ENCODE measurements around the gene SBF2.
"Not testable (repeated sequence)": the region's sequence is repeated elsewhere in the genome, so short reads cannot be mapped to it uniquely, and the experiment has no call there.

SBF2 gene

DNA sequence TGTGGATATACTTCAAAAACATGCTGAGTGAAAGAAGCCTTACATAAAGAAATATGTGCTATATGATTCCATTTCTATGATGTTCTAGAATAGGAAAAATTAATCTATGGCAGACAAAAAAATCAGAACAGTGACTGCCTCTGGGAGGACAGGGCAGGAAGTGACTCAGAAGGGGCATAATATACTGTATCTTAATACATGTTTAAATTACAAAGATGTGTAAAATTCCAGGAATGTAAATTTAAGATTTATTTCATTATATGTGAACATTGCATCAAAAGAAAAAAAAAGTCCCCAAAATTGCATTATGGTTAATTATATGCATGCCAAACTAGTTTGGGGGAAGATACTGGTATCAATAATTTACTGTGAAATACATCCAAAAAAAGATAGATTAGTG is 32.2 kb downstream of the SBF2 start:
- no peak for DNase-seq

DNA sequence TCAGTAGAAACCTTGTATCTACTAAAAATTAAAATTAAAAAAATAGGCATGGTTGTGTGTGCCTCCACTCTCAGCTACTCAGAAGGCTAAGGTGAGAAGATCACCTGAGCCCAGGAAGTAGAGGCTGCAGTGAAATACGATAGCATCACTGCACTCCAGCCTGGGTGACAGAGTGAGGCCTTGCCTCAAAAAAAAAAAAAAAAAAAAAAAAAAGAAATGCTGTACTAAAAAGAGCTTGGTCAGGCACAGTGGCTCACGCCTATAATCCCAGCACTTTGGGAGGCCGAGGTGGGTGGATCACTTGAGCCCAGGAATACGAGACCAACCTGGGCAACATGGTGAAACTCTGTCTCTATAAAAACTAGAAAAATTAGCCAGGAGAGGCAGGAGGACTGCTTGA is 36.5 kb downstream of the SBF2 start:
- no peak for DNase-seq

DNA sequence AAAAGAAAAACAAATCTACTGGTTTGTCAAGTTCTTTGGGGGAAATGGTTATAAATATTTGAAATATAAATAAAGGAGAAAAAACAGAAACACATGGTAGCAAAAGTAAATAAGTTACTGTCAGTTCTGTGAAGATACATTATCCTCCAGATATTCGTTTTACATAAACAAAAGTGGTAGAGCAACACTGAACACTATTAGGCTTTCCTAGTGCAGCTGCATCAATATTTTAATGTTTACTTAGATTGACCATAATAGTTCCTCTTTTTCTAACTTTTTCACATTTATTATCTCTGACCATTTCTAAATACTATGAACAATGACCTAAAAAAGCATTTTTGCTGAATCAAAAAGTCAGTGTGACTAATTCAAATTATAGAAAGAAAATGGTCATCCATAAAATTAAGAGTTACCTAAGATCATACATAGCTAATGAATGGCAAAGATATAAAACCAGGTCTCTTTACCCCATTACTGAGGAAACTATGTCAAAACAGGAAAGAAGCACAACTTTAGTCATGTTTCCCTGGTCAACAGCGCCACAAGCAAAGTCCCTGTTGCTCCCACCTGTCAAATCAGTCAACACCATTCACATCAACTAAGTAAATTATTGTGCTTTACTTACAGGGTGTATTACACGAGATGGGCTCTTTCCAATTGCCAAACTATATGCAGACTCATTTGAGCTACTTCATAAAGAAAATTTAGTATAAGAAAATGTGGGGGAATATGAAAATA is 38.5 kb downstream of the SBF2 start:
- DNase-seq = no peak

DNA sequence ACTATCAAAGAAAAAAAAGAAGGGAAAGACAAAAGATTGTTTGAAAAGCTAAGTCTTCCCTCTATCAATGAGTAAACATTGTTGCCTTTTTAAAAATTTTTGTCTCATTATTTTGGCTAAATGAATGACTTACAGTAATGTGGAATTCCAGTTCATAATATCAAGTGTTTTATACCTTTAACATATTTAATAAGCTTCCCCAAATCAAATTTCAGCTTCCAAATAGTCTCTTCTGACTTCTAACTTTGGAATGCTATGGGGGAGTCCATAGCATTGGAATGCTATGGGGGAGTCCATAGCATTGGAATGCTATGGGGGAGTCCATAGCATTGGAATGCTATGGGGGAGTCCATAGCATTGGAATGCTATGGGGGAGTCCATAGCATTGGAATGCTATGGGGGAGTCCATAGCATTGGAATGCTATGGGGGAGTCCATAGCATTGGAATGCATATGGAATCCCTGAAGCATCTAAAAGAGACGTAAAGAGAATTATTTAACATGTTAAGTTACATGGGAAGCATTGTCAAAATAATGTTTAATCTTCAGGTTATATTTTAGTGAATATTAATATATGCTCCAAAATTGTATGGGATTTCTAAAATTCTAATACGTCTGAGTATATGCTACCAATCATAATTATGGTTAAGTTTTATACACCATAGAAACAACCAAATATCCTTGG is 44.4 kb downstream of the SBF2 start:
- DNase-seq = not testable (repeated sequence)

DNA sequence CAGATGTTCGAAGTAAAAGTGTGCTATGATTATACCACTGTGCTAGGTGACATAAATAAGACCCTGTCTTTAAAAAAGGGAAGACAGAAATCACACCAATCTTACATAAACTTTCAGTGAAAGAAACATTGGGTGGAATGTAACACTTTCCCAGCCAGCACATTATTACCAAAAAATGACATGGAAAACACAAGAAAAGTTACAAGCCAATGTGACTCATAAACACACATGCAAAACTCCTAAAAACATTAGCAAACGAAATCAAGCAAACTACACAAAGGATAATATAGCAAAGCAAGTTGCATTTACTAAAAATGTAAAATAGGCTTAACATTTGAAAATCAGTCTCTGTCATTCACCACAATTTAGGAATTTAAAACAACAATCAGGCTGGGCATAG is 47.0 kb downstream of the SBF2 start:
- DNase-seq = no peak

DNA sequence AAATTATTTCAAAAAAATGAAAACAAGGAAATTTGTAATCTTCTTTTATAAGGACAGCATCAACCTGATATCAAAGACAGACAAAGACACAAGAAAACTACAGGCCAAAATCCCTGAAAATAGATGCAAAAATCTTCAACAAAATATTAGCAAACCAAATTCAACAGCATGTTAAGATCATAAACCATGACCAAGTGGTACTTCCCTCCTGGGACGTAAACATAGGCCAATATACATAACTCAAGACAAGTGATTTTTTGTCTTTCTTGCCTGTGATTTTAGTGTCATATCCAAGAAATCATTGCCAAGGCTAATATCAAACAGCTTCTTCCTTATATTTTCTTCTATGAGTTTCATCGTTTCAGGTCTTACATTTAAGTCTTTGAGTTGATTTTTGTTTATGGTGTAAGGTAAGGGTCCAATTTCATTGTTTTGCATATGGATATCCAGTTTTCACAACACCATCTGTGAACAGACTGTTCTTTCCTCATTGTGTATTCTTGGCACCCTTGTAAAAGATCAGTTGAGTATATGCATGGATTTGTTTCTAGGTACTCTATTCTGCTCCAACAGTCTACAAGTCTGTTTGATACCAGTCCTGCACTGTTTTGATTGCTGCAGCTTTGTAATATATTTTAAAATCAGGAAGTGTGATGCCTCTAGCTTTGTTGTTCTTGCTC is 50.0 kb downstream of the SBF2 start:
- no peak for DNase-seq

DNA sequence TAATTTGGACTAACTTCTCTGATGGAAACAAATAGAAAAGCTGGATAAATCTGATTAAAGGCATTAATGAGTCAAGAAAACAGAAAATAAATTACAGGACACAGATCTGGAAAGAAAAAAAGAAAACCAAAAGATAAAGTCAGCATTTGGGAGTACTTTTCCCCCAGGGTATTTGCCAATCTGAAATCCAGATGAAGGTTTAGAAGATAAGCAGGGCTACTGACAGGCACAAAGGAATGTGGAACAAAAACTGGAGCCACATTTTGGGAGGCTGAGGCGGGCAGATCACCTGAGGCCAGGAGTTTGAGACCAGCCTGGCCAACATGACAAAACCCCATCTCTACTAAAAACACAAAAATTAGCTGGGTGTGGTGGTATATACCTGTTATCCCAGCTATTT is 57.2 kb downstream of the SBF2 start:
- DNase-seq = no peak

DNA sequence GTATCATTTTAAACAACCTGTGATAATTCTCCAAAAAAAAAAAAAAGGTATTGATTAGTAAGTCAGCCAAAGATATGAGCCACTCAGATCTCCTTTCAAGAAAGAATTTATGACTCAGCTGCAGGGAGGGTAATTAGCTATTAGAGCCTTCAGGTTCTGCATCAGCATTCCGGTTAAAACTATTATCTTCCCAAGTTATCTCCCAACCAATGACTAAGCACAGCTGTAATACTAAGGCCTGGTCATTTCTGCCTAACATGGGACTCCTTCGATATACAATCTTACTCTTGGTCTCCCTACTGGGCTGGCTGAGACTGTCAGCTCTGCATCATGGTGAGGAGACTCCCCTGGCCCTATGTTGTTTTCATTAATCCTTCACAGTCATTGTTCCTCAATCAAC is 60.4 kb downstream of the SBF2 start:
- DNase-seq = no peak

DNA sequence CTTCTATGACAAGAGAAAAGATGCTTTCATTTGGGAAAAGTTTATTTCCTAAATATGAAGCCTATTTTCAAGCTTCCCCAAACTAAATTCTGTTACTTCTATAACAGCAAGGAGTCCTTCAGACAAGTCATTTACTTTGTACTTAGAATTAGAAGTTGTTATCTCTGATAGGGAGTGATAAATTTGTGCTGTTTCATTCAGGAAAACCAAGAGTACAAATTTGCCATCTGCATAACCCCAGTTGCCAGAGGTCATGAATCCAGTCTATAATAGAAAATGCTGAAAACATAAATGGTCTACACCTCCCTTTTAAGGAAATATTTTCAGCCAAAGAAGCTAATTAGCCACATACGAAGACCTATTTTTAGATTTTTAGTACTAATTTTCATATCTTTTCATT is 61.3 kb downstream of the SBF2 start:
- no peak for DNase-seq

DNA sequence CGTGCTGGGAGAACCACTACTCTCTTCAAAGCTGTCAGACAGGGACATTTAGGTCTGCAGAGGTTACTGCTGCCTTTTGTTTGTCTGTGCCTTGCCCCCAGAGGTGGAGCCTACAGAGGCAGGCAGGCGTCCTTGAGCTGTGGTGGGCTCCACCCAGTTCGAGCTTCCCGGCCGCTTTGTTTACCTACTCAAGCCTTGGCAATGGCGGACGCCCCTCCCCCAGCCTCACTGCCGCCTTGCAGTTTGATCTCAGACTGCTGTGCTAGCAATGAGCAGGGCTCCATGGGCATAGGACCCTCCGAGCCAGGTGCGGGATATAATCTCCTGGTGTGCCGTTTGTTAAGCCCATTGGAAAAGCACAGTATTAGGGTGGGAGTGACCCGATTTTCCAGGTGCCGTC is 62.2 kb downstream of the SBF2 start:
- DNase-seq = not testable (repeated sequence)

DNA sequence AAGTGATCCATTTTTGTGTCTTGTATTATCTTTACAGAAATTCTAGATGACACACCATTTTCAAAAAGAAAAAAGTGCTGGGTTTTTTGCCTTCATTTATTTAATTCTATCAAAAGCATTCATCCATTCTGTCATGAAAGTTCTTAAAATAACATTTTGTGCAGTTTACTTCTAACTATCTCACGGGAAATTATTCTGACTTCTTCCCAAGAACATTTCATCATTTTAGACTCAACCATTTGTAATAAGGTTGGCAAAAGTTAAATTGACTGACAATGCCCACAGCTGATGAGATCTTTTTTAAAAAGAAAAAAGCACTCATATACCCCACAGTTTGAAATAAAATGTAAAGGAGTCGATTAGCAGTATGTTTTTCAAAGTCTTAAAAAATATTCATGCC is 68.5 kb downstream of the SBF2 start:
- no peak for DNase-seq

DNA sequence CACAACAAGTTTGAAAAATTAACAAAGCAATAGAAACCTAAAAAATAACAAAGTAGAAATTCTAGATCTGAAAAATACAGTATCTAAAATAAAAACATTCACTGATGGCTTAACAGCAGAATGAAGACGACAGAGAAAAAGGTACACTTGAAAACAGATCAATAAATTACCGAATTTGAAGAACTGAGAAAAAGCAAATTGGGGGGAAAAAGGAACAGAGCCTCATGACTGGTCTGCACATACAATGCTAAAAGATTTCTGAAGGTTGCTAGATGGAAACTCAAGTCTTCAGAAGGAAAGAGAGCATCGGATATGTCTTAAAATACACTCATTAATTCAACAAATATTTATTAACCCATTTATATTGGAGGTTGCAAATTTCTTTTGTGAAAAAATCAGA is 71.6 kb downstream of the SBF2 start:
- DNase-seq = no peak

DNA sequence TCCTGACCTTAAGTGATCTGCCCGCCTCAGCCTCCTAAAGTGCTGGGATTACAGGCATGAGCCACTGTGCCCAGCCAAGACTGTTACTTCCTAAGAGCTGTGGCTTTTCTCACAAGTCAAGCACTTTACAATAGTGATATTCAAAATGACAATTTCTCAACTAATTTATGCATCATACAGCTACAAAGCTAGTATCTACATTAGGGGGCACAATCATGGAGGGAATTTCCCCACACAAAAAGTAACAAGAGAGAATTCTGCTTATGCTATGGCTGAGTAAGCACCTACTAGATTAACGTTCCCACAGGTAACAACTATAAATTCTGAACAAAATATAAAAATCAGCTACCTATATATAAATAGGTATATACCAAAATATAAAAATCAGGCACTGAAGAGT is 72.7 kb downstream of the SBF2 start:
- DNase-seq = no peak

DNA sequence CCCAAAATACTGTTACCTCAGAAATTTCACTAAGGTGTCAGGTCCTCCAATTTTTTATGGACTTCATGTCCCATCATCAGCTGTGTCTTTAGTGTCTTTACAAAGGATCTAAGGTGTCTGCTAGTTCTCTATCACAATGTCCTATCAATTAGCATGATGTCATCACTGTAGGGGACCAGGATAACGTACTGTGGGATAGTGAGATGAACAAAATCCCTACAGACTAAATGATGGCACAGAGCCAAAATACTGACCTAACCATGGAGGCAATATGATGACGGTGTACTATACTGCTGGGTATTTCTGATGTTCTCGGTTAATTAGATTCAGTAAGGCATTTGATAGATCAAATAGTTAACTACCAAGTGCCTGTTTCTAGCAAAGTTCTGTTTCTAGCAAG is 82.5 kb downstream of the SBF2 start:
- no peak for DNase-seq

DNA sequence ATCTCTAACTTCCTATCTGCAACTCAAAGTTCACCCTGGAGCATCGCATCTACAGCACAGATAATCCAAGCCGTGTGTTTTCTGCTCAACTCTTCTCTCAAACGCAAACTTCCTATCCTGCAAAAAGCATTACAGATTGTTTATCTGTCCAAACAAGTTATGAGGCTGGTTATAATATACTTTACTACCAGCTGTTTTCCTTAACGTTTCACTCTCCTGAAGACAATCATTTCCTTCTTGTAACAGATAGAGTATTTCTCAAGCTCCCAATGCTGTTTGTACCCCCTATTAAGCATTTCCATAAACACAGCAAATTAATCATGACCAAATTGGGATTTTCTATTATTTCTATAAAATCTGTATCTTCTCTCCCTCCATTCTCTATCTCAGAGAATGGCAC is 84.7 kb downstream of the SBF2 start:
- no peak for DNase-seq

DNA sequence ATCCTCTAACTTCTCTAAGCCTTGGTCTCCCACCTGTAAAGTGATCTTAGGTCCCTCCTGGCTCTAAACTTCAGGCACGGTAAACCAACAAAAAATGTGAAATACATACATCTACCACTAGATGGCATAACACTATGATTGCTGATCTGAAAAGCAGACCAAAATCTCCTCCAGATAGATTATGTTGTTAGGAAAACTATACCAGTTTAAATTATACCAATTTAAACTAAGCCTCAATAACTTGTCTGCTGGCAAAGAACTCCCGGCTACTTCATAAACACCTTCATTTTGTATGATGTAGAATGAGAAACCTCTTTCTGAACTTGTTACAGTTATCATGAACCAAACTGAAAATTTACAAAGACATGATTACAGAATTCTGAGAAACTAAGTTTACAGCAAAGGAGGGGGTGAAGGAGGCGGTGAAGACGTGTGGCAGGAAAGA is 85.9 kb downstream of the SBF2 start:
- no peak for DNase-seq

DNA sequence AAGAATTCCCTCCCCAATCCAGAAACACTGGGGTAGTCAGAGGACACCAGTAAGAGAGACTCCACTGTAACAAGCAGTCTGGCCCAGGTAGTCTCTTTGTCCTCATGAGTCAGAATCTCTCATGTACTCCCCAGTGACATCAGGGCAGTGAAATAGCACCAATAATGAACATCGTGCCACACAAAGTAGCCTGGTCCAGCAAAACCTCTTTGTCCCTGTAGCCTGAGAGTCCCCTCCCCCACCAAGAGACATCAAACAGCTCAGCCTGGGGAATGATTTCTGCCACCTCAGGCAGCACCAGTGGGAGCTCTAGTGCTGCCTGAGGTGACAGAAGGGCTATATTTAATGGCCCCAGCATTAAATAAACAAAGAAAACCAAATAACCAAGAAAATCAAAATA is 88.1 kb downstream of the SBF2 start:
- DNase-seq = no peak

DNA sequence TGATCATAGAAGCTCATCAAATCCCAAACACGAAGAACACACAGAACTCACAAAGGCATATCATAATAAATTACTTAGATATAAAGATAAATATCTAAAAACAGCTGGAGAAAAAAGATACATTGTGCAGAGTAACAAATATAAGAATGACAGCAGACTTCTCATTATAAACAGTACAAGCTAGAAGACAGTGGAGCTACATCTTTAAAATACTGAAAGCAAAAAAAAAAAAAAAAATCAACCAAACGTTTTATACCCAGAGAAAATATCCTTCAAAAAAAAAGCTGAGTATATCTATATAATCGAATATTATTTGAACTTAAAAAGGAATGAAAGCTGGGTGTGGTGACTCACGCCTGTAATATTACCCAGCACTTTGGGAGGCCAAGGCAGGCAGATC is 90.0 kb downstream of the SBF2 start:
- DNase-seq = no peak

DNA sequence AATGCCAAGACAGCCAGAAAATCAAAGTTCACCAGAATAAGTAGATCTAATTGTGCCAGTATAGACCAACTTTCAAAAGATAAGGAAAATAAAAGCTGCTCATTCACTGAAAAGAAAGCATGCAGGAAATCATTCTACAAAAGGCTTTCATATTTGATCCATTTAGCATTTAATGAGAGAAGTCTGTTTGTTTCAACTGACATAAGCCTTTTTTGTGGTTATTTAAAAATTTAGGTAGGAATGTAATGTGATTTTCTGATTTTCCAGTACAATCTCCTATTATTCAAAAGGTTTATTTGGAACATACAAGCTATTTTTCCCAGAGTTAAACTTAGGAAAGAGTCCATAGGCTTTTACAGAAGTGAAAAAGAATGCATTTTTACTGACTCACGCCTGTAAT is 92.7 kb downstream of the SBF2 start:
- DNase-seq = no peak

DNA sequence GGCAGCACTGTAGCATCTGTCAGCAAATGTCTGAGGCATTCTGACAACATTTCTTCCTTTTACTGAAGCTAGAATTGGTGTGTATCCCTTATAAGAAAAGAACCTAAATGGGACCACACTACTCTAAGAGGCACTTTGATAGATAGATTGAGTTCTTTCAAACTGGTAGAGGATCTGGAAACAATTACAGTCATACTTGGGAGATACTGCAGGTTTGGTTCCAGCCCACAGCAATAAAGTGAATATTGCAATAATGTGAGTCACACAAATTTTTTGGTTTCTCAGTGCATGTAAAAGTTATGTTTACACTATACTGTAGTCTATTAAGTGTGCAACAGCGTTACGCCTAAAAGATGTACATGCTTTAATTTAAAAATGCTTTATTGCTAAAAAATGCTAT is 96.9 kb downstream of the SBF2 start:
- DNase-seq = no peak

DNA sequence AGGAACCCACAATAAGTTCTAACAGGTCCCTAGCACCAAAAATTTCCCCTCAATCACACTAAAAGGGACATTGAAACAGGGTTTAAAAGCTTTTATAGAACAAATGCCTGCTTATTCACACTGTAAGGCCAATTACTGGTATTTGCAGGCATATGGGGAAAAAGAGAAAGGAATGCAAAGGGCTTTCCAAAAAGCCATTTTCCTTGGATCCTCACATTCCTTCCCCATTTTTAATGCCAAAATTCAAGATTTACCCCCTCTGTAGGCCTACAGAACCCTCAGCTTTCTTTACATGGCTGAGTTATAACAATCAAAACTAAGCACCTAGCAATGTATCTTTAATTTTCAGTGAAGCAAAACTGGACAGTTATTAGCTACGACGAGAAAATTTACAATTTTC is 102.0 kb downstream of the SBF2 start:
- no peak for DNase-seq

DNA sequence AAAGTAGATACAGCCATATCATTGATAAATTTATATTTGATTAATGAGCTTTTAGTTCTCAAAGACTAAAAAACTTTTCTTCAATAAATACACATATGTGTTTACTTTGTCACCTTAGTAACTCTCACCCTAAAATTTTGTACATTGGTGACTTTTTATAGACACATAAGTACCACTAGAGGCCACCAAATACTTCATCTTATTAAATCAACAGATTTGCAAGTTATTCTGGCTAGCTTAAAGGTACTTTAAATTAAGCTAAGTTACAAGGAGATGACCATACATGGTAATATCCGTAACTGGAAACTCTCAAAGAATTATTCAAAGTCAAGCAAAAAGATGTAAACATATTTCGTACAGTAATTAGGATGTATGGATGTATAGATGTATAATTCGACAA is 112.2 kb downstream of the SBF2 start:
- DNase-seq = no peak

DNA sequence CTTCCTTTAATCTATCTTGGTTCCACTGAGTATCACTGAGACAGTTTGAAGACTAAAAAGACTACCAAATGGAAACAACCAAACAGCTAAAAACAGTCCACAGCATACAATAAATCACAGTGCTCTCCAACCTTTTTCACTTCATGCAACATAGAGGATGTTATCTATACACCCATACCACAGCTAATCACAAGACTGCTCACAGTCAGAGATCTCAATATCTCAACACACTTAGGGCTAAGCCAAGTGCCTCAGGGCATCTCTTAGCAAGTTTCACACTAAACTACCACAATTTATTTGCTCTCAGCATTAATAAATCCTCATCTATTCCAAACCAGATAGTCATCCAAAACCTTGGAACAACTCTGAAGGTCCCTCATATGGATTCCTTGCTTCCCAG is 129.4 kb downstream of the SBF2 start:
- DNase-seq = no peak

DNA sequence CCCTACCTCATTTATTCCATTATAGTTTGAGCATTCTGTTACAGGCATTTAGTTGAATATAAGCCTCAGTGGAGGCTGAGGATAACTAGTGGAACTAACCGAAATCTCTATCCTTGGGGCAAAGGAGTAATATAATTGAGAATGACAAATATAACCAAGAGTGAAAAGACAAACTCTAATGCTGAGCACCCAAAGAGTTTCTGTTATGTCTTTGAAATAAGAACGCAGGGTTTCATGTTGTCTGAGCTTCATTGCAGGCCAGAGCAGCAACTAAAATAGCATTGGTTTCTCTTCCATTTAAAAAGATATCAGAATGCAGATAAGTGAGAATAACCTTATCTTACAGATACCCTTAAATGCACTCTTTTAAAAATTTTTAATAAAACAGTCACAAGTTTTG is 131.8 kb downstream of the SBF2 start:
- DNase-seq = no peak

Measured in GF-D8 (cell line).